Breast epithelium (tissue), 3 donors: Measurements from ENCODE around the gene ABTB1.

Experiments used
- CTCF ChIP-seq, 3 donors: fragments of 450-650 bp; IDR thresholded peaks; one replicate each; pipeline ENCODE4 v1.5.1; 2016 to 2017; ENCODE audit warnings: antibody characterized with exemption in 3 of 3, mild to moderate bottlenecking in 3 of 3, moderate library complexity in 3 of 3
- POLR2A ChIP-seq: fragments of 450-650 bp; IDR thresholded peaks from one replicate; pipeline ENCODE4 v1.6.1; 2016; ENCODE audit warnings: antibody characterized with exemption, mild to moderate bottlenecking, moderate library complexity

- TF ChIP-seq POLR2A (no peak), CTCF (IDR thresholded peaks at IDR 0.05) (no peak)
Observed at GRCh38 chr3:127680146-127680661, 7.5 kb downstream of the ABTB1 start.
